ENCODE measurements around the gene UNC13B. TPM values are rescaled to one million over a fixed set of nuclear protein-coding genes. Genes with fewer than 3 reads are reported as not detected.

The UNC13B gene
- total and polyA plus RNA-seq, 7 donors, result 14.6 to 25.6 (median 20.5) TPM

DNA sequence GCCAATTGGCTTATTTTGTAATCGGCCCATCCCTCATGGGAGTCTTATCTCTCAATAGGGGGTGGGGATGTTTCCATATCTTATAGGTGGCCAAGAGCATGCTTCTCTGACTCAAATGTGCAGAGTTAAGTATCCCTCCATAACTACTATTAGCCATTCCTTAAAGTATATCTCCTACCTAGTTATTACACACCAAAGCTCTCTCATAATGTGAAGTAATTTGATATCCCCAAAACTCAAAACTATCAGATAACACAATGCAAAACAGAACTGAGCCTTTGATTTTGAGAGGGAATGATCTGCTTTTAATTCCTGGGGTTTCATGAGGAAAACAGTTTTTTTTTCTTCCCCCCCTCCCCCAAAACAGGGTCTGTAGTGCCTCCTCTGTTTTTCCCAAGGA is 28.4 kb downstream of the UNC13B start:
- Histone ChIP-seq H3K36me3 (peaks cover 0 to 6% (median 0%) of the 10 kb centered on the region in 4 donors), H3K9me3 (peaks cover 0 to 8% (median 2%) of the 10 kb centered on the region in 4 donors)

GRCh38 chr9:35191105-35191504 is 29.3 kb downstream of the UNC13B start:
- DNase-seq, result no peak
- H3K36me3 ChIP-seq, result peaks cover 0 to 6% (median 0%) of the 10 kb centered on the region in 4 donors
- intact Hi-C loops (cut with DNase I), result no loop called here
- H3K9me3 ChIP-seq, result peaks cover 0 to 8% (median 2%) of the 10 kb centered on the region in 4 donors
- WGBS, 2 donors, result 98% methylated on average over 2 of the region's 2 CpGs
- no peaks in the 10 kb centered on the region for H3K4me1 ChIP-seq
- no peak overlapping the region for H3K27ac ChIP-seq
- H3K27me3 ChIP-seq, result no peaks in the 10 kb centered on the region
- H3K4me3 ChIP-seq, result no peak overlapping the region
- TF ChIP-seq POLR2AphosphoS5 (IDR thresholded peaks at IDR 0.05) (no peak), POLR2A (IDR thresholded peaks at IDR 0.05) (no peak), EP300 (IDR thresholded peaks at IDR 0.05) (no peak)
- TF ChIP-seq, protein P1, sequence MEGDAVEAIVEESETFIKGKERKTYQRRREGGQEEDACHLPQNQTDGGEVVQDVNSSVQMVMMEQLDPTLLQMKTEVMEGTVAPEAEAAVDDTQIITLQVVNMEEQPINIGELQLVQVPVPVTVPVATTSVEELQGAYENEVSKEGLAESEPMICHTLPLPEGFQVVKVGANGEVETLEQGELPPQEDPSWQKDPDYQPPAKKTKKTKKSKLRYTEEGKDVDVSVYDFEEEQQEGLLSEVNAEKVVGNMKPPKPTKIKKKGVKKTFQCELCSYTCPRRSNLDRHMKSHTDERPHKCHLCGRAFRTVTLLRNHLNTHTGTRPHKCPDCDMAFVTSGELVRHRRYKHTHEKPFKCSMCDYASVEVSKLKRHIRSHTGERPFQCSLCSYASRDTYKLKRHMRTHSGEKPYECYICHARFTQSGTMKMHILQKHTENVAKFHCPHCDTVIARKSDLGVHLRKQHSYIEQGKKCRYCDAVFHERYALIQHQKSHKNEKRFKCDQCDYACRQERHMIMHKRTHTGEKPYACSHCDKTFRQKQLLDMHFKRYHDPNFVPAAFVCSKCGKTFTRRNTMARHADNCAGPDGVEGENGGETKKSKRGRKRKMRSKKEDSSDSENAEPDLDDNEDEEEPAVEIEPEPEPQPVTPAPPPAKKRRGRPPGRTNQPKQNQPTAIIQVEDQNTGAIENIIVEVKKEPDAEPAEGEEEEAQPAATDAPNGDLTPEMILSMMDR (IDR thresholded peaks at IDR 0.05), result no peak

More for the DNA sequence above, 28.4 kb downstream of the UNC13B start:
- Histone ChIP-seq H3K4me1 (no peaks in the 10 kb centered on the region), H3K4me3 (no peak overlapping the region), H3K27ac (no peak overlapping the region), H3K27me3 (no peaks in the 10 kb centered on the region)
- TF ChIP-seq POLR2A (IDR thresholded peaks at IDR 0.05) (no peak), POLR2AphosphoS5 (IDR thresholded peaks at IDR 0.05) (no peak), EP300 (IDR thresholded peaks at IDR 0.05) (no peak)
- TF ChIP-seq, protein P1 (IDR thresholded peaks at IDR 0.05), result no peak
- no peak for DNase-seq
- WGBS, 2 donors, result 97% methylated on average over 1 of the region's 1 CpG
- intact Hi-C loops (cut with DNase I), result no loop called here

DNA sequence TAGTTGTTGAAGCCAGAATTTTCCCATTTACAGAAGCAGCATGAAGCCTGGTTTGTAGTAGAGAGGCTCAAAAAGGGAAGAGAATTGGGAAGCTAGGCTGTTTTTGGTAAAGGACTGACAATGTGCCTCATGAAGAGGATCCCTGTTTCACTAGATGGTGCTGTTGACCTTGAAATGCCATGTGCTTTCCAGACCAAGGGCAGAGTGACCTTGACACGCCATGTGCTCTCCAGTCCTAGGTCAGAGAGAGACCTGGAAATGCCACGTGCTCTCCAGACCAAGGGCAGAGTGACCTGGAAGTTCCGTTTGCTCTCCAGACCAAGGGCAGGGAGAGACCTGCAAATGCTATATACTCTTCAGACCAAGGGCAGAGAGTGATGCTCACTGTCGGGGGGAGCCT is 32.0 kb downstream of the UNC13B start:
- peaks cover 0 to 8% (median 2%) of the 10 kb centered on the region in 4 donors for H3K9me3 ChIP-seq
- intact Hi-C loops (cut with DNase I), result no loop called here
- no peak overlapping the region for H3K27ac ChIP-seq
- no peaks in the 10 kb centered on the region for H3K27me3 ChIP-seq
- 92 to 96% methylated on average over 4 of the region's 4 CpGs for WGBS, 2 donors
- no peak for DNase-seq
- no peaks in the 10 kb centered on the region for H3K4me1 ChIP-seq
- TF ChIP-seq POLR2A (IDR thresholded peaks at IDR 0.05) (no peak), POLR2AphosphoS5 (IDR thresholded peaks at IDR 0.05) (no peak), EP300 (IDR thresholded peaks at IDR 0.05) (no peak)
- TF ChIP-seq, protein P1 (IDR thresholded peaks at IDR 0.05), result no peak
- peaks cover 0 to 6% (median 0%) of the 10 kb centered on the region in 4 donors for H3K36me3 ChIP-seq
- H3K4me3 ChIP-seq, result no peak overlapping the region

DNA sequence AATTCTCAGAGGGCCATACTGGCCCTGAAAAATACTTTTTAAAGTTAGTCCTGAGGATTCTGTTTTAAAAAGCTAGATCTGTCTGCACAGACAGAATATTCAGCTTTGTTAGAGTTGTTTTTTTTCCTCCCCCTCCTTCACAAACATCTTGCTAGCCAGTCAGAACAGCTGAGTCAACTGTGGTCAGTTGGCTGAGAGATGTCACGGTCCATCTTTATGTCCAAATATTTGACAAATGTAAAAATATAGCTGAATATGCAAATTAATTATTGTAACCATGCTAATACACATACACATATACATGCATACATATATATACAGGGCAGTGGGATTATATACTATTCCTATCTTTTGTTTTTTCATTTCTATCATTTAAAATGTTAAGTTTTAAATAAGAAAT is 33.9 kb downstream of the UNC13B start:
- WGBS, 2 donors, result 71 to 87% methylated on average over 1 of the region's 1 CpG
- TF ChIP-seq POLR2A (IDR thresholded peaks at IDR 0.05), result no peak
- no peak for TF ChIP-seq POLR2AphosphoS5 (IDR thresholded peaks at IDR 0.05)
- TF ChIP-seq EP300 (IDR thresholded peaks at IDR 0.05), result no peak
- TF ChIP-seq, protein P1 (IDR thresholded peaks at IDR 0.05), result no peak
- intact Hi-C loops (cut with DNase I), result no loop called here

DNA sequence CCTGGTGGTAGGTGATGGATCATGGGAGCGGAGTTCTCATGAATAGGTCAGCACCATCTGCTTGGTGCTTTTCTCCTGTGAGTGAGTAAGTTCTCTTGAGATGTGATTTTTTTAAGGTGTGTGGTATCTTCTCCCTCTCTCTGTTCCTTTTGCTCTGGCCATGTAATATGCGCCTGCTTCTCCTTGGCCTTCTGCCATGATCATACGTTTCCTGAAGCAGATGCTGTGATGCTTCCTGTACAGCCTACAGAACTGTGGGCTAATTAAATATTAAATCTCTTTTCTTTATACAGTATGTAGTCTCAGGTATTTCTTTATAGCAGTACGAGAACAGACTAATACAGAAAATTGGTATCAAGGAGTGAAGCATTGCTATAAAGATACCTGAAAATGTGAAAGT is 36.4 kb downstream of the UNC13B start:
- TF ChIP-seq POLR2AphosphoS5 (IDR thresholded peaks at IDR 0.05), result no peak
- peaks cover 0 to 2% (median 0%) of the 10 kb centered on the region in 4 donors for H3K9me3 ChIP-seq
- no peak overlapping the region for H3K27ac ChIP-seq
- no peaks in the 10 kb centered on the region for H3K36me3 ChIP-seq
- H3K4me3 ChIP-seq, result no peak overlapping the region
- WGBS, 2 donors, result 78 to 91% methylated on average over 4 of the region's 4 CpGs
- no peaks in the 10 kb centered on the region for H3K4me1 ChIP-seq
- intact Hi-C loops (cut with DNase I), result no loop called here
- no peaks in the 10 kb centered on the region for H3K27me3 ChIP-seq
- no peak for DNase-seq

More for the DNA sequence above, 33.9 kb downstream of the UNC13B start:
- DNase-seq, result no peak
- no peaks in the 10 kb centered on the region for H3K4me1 ChIP-seq
- H3K27ac ChIP-seq, result no peak overlapping the region
- H3K27me3 ChIP-seq, result no peaks in the 10 kb centered on the region
- H3K9me3 ChIP-seq, result peaks cover 0 to 8% (median 2%) of the 10 kb centered on the region in 4 donors
- no peaks in the 10 kb centered on the region for H3K36me3 ChIP-seq
- no peak overlapping the region for H3K4me3 ChIP-seq

Data from sigmoid colon (tissue), 7 donors.